GM08714 (cell line): ENCODE results near the gene FOXC1.

Experiments used
- H3K4me3 ChIP-seq: fragments of 200-500 bp; sonication (Bioruptor generic); 2 replicates; pipeline ENCODE4 v1.5.1; 2014; ENCODE audit warnings: mild to moderate bottlenecking, low read length, inconsistent platforms
- ZNF274 ChIP-seq: IDR thresholded peaks from 2 replicates; pipeline ENCODE4 v1.6.1; 2012; ENCODE audit warnings: mild to moderate bottlenecking, low read depth, low read length

The FOXC1 gene

DNA sequence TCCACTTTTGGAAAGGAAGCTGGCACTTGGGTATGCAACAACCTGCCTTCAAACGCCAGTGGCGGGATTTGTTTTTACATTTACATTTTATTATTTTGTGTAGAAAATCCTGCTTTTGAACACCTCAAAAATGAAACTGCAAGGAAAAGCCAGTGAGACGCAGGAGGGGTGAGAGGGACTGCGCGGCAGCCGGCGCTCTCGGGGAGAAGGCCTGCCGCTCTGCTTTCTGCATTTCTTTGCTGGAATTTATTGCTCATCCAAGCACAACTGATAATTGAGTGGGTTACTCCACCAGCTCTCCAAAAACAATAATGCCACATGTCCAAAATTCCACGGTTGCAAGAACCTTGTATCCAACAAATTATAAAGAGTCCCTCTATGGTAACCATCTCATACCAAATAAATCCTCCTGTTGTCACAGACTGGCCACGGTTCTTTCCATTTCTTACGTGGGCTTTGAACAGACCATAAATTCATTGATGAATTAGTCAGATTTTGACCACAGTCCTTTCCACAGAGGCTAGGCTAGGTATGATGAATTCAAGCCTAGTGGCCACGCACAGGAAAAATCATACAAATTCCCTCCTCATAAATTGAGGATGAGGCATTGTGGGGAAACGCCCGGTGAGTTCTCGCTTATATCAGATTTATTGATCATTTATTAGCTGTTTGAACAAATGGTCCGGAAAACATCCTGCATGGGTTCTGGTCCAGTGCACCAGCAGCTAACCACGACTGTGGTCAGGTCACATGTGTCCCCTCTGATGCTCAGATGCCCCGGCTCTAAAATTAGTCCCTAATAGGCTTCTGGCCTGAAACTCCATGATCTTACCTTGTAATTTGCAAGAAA, 31.6 kb upstream of the FOXC1 start:
- no peak overlapping the region for H3K4me3 ChIP-seq
- no peak for TF ChIP-seq ZNF274

DNA sequence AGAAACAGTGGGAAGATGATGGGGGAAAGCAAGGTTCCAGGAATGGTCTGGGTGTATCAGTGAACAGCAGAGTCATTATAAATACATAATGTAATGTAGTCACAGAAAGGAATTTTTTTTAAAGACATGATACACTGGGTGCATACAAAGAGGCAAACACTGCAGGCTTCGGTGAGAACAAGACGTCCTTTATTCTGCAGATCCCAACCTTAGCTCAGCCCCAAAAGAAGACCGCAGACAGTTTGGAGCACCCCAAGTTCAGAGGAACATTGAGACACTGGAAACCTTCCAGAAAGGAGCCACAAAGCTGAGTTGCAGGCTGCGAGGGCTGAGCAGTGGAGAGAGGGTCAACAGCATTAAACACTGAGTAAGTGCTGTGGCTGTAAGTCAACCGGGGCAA, 30.6 kb upstream of the FOXC1 start:
- no peak overlapping the region for H3K4me3 ChIP-seq
- TF ChIP-seq ZNF274: no peak

DNA sequence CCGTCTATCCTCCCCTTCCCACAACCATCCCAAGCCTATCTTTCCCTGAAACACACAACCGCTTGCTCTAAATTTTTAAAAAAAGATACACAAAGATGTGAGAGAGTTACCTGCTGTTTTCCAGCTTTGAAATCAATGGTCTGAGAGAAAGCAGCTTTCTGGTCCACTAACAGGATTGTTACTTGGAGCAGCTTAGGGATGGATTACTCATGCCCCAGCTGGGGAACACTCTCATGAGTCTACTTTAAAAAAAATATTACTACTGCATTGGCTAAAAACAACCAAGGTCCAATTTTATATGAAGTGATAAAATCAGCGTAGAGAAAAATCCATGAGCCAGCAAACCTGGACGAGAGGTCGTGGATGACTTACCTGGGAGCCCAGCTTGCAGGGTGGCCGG, 29.6 kb upstream of the FOXC1 start:
- no peak for TF ChIP-seq ZNF274
- no peak overlapping the region for H3K4me3 ChIP-seq

DNA sequence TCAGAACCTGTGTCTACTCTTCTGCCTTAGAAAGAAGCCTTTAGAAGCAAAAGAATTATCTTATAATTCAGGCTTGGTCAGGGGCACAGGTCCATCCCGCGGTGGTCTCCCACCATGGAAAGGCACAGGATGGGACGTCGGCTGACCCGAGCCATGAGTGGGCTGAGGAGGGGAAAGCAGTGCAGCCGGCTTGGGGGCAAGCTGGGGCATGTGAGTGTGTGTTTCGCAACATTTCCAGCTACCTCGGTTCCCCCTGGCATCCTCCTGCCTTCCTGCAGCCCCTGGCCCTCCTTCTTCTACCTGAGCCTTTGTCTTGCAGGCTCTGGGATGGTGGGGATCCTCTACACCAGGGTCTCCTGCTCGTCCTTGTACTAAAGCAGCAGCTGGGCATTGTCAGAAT, 29.1 kb upstream of the FOXC1 start:
- no peak overlapping the region for H3K4me3 ChIP-seq
- TF ChIP-seq ZNF274: no peak

DNA sequence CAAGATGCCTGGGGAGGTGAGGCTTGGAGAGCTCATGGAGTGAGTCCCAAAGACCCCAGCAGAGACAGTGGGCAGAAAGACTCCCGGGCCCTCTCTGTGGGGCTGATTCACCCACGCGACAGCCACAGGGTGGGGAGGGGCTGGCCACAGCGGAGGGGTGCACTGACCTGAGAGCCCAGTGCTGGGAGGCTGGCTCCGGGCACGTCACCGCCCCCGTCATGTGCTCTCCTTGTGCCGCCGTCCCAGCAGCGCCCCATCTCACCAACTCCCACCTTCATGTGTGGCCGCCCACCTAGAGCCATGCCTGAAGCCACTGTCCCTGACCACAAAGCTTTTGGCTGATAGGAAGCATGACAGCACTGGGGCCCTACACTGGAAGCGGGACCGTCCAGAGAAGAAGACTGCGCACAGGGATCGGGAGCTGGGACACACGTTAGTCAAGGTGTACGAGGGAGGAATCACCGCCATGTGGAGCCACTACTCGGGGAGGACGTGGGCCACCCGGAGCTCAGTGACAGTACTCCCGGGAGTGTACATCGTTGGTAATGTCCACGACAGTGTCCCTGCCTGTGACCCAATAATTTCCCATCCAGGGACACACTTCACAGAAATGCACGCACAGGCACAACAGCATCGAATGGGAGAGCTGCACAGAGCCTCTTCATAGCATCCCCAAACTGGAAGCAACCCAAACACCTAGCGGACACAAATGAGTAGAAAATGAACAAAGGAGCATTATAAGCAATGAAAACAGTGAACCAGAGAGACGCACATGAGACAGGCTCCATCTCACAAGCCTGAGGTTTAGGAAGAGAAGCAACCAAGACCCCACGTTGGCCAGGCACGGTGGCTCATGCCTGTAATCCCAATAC, 28.4 kb upstream of the FOXC1 start:
- no peak for TF ChIP-seq ZNF274

DNA sequence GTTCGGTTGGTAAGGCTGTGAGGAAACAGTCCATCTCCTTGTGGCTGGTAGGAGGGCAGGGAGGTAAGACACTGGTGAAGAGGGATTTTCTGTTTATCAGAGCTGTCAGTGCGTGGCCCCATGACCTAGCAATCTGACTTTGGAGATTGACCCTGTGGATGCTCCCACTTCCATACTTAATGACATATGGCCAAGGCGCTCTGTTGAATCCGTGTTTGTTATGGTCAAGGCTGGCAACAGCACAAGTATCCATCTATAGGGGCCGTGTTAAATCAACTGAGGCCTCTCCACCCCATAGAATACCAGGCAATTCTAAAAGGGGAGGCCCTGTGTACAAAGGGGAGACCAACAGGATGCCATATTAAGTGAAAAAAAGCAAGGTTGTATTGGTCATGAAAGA, 25.6 kb upstream of the FOXC1 start:
- H3K4me3 ChIP-seq: no peak overlapping the region
- TF ChIP-seq ZNF274: no peak

More for the DNA sequence above, 28.4 kb upstream of the FOXC1 start:
- no peak overlapping the region for H3K4me3 ChIP-seq

DNA sequence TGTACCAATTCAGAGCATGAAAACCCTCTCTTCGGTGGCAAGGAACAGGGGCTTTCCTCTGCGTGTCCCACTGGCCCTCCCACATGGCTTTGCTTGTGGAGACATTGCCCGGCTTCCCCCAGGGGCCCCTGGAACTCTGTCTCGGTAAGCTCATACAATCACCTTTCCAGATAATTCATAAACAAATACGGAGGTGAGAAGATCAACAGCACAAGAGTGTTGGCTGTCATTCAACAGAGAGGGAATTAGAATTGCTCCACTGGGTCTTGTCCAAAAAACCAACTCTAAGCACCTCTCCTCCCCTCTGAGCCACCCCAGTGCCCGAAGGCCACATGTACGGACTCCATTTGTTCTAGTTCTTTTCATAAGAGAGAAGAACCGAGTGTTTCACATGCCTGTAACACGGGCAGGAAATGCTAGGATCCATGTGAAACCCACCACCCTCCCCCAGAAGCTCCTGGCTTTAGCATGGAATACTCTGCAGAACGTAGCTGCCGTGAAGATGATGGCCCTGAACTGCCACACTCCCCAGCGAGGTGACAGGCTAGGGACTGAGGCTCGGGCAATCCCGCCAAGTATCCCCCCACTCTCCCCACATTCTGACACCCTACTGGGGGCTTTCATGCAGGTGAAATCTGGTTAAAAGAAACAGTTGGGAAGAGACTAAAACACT, 24.6 kb upstream of the FOXC1 start:
- no peak overlapping the region for H3K4me3 ChIP-seq
- no peak for TF ChIP-seq ZNF274

DNA sequence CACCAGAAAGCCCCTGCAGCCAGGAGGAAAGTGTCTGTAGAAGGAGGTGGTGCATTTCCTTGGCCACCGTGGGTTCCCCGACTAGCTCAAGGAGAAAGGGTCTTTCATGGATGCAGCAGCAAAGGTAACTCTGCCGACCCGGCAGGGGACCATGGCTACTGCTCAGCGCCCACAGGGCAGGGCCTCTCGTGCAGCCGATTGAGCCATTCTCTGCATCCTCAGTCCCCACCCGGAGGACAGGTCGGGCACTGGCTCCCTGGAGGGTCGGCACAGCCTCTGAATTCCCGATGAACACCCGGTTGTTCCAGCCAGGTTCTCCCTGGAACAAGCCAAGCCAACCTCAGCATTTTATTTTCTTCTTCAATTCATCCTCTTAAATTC, 24.1 kb upstream of the FOXC1 start:
- no peak for TF ChIP-seq ZNF274
- no peak overlapping the region for H3K4me3 ChIP-seq

DNA sequence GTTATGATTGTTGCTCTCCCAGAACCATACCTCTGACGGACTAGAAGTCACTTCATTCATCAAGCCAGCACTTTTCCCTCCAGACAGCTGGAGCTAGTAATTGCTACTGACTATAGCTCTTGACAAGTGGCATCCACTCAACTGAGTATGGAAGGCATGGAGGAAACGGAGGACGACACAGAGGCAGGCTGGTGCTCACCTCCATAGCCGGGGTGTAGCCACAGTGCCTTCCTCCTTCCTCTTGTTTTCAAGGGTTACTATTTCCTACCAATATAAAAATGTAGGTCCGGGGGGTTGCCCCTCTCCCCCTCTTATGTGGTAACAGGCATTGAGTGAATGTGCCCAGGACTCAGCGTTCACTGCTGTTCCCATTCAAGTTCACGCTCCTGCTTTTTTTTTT, 23.5 kb upstream of the FOXC1 start:
- no peak overlapping the region for H3K4me3 ChIP-seq
- no peak for TF ChIP-seq ZNF274

DNA sequence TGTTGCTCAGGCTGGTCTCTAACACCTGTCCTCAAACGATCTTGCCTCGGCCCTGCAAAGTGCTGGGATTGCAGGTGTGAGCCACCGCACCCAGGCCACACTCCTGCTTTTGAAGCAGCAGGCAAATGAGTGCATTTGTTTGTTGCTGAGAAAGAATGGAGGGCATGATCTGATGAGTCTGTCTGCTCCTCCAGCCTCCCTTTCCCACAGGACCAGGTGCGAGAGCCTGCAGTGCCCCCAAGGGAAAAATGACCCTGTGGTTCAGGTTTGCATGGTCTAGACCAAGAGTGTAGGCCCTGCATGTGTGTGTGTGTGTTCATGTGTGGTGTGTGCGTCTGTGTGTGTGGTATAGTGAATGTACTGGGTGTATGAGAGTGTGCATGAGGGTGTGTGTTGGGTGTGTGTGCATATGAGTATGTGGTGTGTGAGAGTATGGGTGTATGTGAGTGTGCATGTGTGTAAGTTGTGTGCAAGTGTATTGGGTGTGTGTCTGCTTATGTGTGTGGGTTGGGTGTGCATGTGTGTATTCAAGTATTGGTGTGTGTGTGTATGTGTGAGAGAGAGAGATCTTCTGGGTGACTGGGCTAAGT, 22.8 kb upstream of the FOXC1 start:
- H3K4me3 ChIP-seq: no peak overlapping the region
- no peak for TF ChIP-seq ZNF274

DNA sequence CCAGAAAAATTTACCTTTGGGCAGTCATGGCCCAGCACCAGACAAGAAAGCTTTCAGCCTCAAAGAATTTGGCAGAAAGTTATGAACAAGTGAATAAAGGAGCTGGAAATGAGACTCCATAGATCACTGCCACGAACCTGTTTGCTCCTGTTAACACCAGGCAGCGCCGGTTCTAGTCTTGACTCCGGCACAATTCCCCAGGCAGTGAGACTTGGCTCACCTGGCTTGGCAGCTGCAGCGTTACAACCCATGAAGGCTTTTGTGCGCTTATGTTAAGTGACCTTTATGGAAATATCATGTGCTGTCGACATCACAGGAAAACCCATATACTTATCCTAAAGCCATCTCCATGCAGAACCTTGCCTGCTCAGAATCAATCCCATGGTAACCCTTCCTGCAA, 22.2 kb upstream of the FOXC1 start:
- no peak for TF ChIP-seq ZNF274

DNA sequence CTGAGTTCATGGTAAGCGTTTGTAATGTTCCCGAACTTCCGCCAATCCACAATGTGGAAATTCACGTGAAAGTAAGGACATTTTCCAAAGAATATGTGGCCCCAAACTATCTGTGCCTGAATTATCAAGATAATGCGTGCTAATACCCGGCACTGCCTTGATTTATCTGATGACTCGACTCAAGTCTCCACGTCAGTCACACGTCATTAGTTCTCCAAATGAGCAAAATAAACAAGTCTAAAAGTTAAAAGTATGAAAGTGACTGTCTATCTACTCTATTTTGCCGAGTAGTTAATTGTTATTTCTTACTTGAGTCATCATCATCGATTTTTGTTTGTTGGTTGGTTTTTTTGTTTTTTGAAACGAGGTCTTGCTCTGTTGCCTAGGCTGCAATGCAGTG, 21.7 kb upstream of the FOXC1 start:
- H3K4me3 ChIP-seq: no peak overlapping the region
- TF ChIP-seq ZNF274: no peak

More for the DNA sequence above, 22.2 kb upstream of the FOXC1 start:
- no peak overlapping the region for H3K4me3 ChIP-seq

DNA sequence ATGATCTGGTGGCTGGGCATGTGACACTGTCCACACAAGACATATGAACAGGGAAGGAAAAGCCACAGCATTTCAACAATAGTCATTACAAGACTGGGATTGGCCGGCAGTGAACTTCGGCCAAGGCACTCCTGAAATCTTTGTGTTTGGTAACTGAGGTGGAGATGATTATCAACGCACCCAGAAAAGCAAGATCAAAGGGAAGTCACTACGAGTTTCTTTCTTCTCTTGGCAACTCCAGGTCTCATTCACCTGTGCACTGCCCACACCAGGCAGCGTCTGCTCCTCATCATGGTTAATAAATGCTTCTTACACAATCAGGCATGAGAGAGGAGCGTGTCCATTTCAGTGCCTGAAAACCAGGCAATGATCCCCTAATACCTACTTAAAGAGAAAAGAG, 20.5 kb upstream of the FOXC1 start:
- H3K4me3 ChIP-seq: no peak overlapping the region
- no peak for TF ChIP-seq ZNF274

DNA sequence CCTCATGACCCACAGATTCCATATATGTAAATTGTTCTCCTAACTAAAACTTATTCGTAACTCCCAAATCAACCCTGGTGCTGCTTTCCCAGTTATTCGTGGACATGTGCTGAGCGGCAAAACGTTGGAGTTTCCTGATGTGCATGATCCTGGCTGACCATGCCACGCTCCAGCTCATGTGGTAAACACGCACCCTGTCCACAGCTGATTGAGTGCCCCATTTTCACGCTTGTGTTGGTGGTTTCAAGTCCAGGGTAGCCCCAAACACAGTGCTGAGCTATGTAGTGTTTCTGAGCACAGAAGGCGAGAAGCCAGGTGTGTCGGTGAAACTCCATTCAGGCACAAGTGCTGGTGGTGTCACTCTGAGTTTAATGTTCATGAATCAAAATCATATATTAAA, 19.1 kb upstream of the FOXC1 start:
- H3K4me3 ChIP-seq: no peak overlapping the region
- no peak for TF ChIP-seq ZNF274
